Neural cell (in vitro differentiated cells): ENCODE results near the gene SRD5A2.

Experiments
- EZH2 ChIP-seq: fragments of 200-600, 300-800 bp; shearing (Covaris generic), sonication (generic); IDR thresholded peaks from 2 replicates; pipeline ENCODE4 v1.6.1; 2014; ENCODE audit warnings: antibody characterized with exemption, low read length, borderline replicate concordance, mild to moderate bottlenecking; ENCODE audit not compliant: insufficient read depth, poor library complexity, severe bottlenecking
- TAF1 ChIP-seq: IDR thresholded peaks from 2 replicates; pipeline ENCODE4 v1.6.1; 2012; ENCODE audit warnings: low read depth
- TF ChIP-seq, protein P1 (sequence below): fragments of 450-650 bp; IDR thresholded peaks from 2 replicates; pipeline ENCODE4 v1.5.1; 2014; ENCODE audit warnings: antibody characterized with exemption, mild to moderate bottlenecking, moderate library complexity; ENCODE audit not compliant: poor library complexity, severe bottlenecking

DNA sequence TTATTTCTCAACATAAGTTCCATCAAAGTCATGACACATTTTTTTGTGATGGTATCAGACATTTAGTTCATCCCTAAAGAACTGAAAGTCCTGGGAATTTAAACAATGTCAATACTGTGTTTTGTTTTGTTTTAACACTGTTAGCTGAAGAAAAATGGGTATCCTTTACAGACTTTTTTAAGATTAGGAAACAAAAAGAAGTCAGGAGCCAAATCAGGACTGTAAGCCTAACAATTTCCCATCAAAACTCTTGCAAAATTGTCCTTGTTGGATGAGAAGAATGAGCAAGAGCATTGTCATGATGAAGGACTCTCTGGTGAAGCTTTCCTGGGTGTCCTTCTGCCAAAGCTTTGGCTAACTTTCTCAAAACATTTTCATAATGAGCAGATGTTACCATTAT, 69.4 kb downstream of the SRD5A2 start:
- TF ChIP-seq, protein P1, sequence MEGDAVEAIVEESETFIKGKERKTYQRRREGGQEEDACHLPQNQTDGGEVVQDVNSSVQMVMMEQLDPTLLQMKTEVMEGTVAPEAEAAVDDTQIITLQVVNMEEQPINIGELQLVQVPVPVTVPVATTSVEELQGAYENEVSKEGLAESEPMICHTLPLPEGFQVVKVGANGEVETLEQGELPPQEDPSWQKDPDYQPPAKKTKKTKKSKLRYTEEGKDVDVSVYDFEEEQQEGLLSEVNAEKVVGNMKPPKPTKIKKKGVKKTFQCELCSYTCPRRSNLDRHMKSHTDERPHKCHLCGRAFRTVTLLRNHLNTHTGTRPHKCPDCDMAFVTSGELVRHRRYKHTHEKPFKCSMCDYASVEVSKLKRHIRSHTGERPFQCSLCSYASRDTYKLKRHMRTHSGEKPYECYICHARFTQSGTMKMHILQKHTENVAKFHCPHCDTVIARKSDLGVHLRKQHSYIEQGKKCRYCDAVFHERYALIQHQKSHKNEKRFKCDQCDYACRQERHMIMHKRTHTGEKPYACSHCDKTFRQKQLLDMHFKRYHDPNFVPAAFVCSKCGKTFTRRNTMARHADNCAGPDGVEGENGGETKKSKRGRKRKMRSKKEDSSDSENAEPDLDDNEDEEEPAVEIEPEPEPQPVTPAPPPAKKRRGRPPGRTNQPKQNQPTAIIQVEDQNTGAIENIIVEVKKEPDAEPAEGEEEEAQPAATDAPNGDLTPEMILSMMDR = no peak
- TF ChIP-seq TAF1 = no peak
- TF ChIP-seq EZH2 = no peak
